ENCODE measurements around the gene MYCBPAP.

MYCBPAP gene

DNA sequence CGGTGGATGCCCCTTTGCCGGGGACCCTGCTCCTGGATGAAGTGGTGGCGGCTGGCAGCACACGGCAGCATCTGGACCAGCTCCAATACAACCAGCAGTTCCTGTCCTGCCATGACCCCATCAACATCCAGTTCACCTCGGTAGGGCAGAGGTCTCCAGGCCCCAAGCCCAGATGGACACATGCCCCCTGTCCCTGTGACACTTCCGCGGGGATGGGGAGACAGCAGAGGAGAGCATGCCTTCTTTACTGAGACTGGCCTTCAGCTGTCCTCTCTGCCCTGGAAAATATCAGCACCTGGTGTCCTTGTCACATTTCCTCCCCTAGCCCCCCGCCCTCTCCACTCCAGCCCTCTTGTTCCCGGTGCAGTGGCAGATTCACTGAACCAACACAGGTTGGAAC lies 45.8 kb upstream of the MYCBPAP start:
- Histone ChIP-seq H3K9me3 (no peaks in the 10 kb centered on the region), H3K27me3 (peaks cover 0 to 12% of the 10 kb centered on the region in 2 donors), H3K4me3 (no peak overlapping the region), H3K27ac (no peak overlapping the region), H3K36me3 (peaks cover 0 to 55% (median 8%) of the 10 kb centered on the region in 3 donors), H3K4me1 (no peaks in the 10 kb centered on the region)
- TF ChIP-seq, protein P1, sequence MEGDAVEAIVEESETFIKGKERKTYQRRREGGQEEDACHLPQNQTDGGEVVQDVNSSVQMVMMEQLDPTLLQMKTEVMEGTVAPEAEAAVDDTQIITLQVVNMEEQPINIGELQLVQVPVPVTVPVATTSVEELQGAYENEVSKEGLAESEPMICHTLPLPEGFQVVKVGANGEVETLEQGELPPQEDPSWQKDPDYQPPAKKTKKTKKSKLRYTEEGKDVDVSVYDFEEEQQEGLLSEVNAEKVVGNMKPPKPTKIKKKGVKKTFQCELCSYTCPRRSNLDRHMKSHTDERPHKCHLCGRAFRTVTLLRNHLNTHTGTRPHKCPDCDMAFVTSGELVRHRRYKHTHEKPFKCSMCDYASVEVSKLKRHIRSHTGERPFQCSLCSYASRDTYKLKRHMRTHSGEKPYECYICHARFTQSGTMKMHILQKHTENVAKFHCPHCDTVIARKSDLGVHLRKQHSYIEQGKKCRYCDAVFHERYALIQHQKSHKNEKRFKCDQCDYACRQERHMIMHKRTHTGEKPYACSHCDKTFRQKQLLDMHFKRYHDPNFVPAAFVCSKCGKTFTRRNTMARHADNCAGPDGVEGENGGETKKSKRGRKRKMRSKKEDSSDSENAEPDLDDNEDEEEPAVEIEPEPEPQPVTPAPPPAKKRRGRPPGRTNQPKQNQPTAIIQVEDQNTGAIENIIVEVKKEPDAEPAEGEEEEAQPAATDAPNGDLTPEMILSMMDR (IDR thresholded peaks at IDR 0.05): no peak
- DNase-seq: no peak
- intact Hi-C loops (cut with DNase I; ENCODE audit: low total_unique reads): no loop called here

DNA sequence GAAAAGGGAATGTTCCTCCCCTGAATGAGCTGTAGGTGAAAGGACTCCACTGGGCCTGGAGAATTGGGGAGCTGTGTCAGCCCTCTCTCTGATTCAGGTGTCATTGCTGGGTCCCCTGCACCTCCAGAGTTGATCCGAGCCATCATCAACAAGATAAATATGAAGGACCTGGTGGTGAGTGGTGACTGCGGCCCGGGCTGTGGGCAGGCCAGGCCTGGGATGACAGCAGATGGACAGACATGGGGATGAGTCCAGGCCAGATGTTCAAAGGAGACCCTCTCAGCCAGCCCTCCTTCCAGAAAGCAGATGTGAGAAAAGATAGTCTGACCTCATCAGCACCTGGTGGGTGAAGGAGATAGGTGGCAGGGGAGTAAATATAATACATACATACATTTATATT lies 44.1 kb upstream of the MYCBPAP start:
- Histone ChIP-seq H3K9me3 (no peaks in the 10 kb centered on the region), H3K36me3 (peaks cover 0 to 55% (median 8%) of the 10 kb centered on the region in 3 donors), H3K27me3 (peaks cover 0 to 29% of the 10 kb centered on the region in 2 donors), H3K27ac (no peak overlapping the region), H3K4me1 (peaks cover 0 to 14% (median 10%) of the 10 kb centered on the region in 4 donors), H3K4me3 (no peak overlapping the region)
- intact Hi-C loops (cut with DNase I; ENCODE audit: low total_unique reads): no loop called here
- no peak for DNase-seq
- TF ChIP-seq, protein P1 (IDR thresholded peaks at IDR 0.05): no peak

DNA sequence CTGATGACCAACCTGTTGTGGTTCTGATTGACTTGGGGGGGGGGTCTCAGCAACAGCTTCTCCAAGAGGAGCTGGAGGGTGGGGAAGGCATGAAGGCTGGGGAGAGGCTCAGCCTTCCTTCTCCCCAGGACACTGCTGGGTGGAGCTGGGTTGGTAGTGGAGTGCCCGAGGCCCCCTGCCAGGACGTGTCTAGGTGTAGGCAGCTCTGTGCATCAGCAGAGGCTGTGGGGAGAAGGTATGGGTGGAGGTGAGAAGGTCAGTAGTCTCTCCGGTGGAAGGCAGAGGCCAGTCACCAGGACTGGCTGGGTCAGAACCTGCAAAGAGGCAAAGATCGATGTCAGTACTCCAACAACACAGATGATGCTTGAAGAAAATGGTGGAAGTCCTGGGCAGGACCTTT lies 43.5 kb upstream of the MYCBPAP start:
- intact Hi-C loops (cut with DNase I; ENCODE audit: low total_unique reads): no loop called here
- peaks cover 0 to 34% of the 10 kb centered on the region in 2 donors for H3K27me3 ChIP-seq
- no peak for DNase-seq
- H3K4me3 ChIP-seq: no peak overlapping the region
- no peaks in the 10 kb centered on the region for H3K9me3 ChIP-seq
- H3K36me3 ChIP-seq: peaks cover 0 to 54% (median 8%) of the 10 kb centered on the region in 3 donors
- H3K4me1 ChIP-seq: peaks cover 0 to 20% (median 14%) of the 10 kb centered on the region in 4 donors
- TF ChIP-seq, protein P1 (IDR thresholded peaks at IDR 0.05): no peak
- H3K27ac ChIP-seq: no peak overlapping the region

DNA sequence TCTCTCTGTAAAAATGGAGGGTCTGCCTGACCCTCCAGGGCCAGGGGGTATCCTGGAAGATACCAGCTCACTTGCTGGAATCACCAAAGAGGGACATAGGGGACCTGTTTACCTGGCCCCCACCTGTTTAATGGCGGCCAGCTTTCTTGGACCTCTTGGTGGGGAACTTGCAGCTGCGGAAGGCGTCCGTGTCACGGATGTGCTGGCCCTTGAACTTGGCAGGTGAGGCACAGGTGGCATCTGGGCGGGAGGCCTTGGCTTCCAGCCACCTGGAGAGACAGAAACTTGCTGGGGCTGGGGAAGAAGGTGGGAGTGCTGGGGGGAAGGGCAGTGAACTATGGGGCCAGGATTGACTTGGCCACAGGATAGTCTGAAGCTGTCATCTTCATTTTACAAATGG lies 43.1 kb upstream of the MYCBPAP start:
- intact Hi-C loops (cut with DNase I; ENCODE audit: low total_unique reads): no loop called here
- H3K27ac ChIP-seq: no peak overlapping the region
- DNase-seq: no peak
- H3K4me3 ChIP-seq: no peak overlapping the region
- H3K36me3 ChIP-seq: peaks cover 0 to 49% (median 8%) of the 10 kb centered on the region in 3 donors
- no peaks in the 10 kb centered on the region for H3K9me3 ChIP-seq
- H3K27me3 ChIP-seq: peaks cover 0 to 34% of the 10 kb centered on the region in 2 donors
- H3K4me1 ChIP-seq: peaks cover 0 to 21% (median 14%) of the 10 kb centered on the region in 4 donors
- TF ChIP-seq, protein P1 (IDR thresholded peaks at IDR 0.05): no peak

DNA sequence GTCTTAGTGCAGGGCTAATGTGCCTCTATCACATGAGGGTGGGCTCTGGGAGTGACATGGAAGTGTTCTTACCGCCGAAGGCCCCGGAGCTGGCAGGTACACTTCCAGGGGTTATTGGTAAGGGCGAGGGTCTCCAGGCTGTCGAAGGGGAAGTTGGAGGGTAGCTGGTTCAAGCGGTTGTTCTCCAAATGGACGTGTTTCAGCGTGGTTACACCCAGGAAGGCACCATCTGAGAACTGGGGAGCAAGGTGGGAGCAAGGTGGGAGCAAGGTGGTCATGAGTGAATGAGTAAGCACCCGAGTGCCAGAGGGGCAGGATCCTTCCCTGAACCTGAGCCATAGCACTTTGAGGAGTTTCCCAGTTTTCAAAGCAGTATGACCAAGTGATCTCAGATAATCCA lies 42.6 kb upstream of the MYCBPAP start:
- TF ChIP-seq, protein P1 (IDR thresholded peaks at IDR 0.05): no peak
- Histone ChIP-seq H3K4me1 (peaks cover 0 to 21% (median 14%) of the 10 kb centered on the region in 4 donors), H3K27me3 (peaks cover 0 to 34% of the 10 kb centered on the region in 2 donors), H3K27ac (no peak overlapping the region), H3K9me3 (no peaks in the 10 kb centered on the region), H3K36me3 (peaks cover 0 to 45% (median 8%) of the 10 kb centered on the region in 3 donors), H3K4me3 (no peak overlapping the region)
- DNase-seq: no peak
- intact Hi-C loops (cut with DNase I; ENCODE audit: low total_unique reads): no loop called here

All from tibial artery (tissue), 4 donors.